Measurements from ENCODE around the gene HSP90B1. TPM values are rescaled to one million over a fixed set of nuclear protein-coding genes. Genes with fewer than 3 reads are reported as not detected.

The HSP90B1 gene
- total RNA-seq, 1 donor from 2014 or later = 666 TPM

- no peak overlapping the region for H3K4me3 ChIP-seq
- TF ChIP-seq, protein P1, sequence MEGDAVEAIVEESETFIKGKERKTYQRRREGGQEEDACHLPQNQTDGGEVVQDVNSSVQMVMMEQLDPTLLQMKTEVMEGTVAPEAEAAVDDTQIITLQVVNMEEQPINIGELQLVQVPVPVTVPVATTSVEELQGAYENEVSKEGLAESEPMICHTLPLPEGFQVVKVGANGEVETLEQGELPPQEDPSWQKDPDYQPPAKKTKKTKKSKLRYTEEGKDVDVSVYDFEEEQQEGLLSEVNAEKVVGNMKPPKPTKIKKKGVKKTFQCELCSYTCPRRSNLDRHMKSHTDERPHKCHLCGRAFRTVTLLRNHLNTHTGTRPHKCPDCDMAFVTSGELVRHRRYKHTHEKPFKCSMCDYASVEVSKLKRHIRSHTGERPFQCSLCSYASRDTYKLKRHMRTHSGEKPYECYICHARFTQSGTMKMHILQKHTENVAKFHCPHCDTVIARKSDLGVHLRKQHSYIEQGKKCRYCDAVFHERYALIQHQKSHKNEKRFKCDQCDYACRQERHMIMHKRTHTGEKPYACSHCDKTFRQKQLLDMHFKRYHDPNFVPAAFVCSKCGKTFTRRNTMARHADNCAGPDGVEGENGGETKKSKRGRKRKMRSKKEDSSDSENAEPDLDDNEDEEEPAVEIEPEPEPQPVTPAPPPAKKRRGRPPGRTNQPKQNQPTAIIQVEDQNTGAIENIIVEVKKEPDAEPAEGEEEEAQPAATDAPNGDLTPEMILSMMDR (IDR thresholded peaks at IDR 0.05) = no peak
- DNase-seq = no peak
These were observed 45.2 kb downstream of the HSP90B1 start for GRCh38 chr12:103975368-103975767.

GRCh38 chr12:103978384-103978982, 48.3 kb downstream of the HSP90B1 start:
- H3K36me3 ChIP-seq = peaks cover 66% of the 10 kb centered on the region

More at GRCh38 chr12:103975368-103975767, 45.2 kb downstream of the HSP90B1 start:
- H3K36me3 ChIP-seq = peaks cover 47% of the 10 kb centered on the region
- ATAC-seq = no peak
- peaks cover 11% of the 10 kb centered on the region for H3K4me1 ChIP-seq
- no peaks in the 10 kb centered on the region for H3K27me3 ChIP-seq (ENCODE audit: low read depth)
- no peak overlapping the region for H3K27ac ChIP-seq
- intact Hi-C loops (cut with DNase I) = no loop called here
- H3K9me3 ChIP-seq = no peaks in the 10 kb centered on the region

GRCh38 chr12:103986829-103987228, 56.6 kb downstream of the HSP90B1 start:
- Histone ChIP-seq H3K4me1 (no peaks in the 10 kb centered on the region), H3K9me3 (no peaks in the 10 kb centered on the region), H3K4me3 (no peak overlapping the region), H3K36me3 (peaks cover 81% of the 10 kb centered on the region), H3K27ac (no peak overlapping the region), H3K27me3 (ENCODE audit: low read depth) (no peaks in the 10 kb centered on the region)
- TF ChIP-seq, protein P1 (IDR thresholded peaks at IDR 0.05) = no peak
- intact Hi-C loops (cut with DNase I) = no loop called here
- ATAC-seq = no peak
- no peak for DNase-seq

More at GRCh38 chr12:103978384-103978982, 48.3 kb downstream of the HSP90B1 start:
- no peak overlapping the region for H3K4me3 ChIP-seq
- H3K27me3 ChIP-seq (ENCODE audit: low read depth) = no peaks in the 10 kb centered on the region
- H3K9me3 ChIP-seq = no peaks in the 10 kb centered on the region
- peaks cover 9% of the 10 kb centered on the region for H3K4me1 ChIP-seq
- no peak overlapping the region for H3K27ac ChIP-seq
- ATAC-seq (no peak), DNase-seq (no peak)
- TF ChIP-seq, protein P1 (IDR thresholded peaks at IDR 0.05) = no peak
- intact Hi-C loops (cut with DNase I) = no loop called here

DNA sequence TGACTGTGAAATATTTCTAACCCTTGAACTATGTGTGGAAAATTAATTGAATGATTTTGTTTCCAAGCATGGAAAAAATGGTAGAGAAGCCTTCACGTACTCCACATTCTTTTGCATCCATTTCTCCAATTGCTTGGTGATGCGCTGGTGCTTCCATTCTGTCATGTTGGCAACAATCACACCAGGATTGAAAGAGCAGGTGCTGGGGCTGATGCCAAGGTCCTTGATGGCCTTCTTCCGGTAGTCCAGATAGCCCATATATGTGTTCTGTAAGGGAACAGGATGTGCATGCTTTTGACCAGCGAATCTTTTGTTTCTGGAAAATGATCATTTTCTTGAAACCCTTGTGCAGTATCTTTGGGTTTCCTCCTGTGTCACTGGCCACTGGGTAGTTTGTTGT, 64.0 kb downstream of the HSP90B1 start:
- H3K27ac ChIP-seq = no peak overlapping the region
- H3K4me3 ChIP-seq = no peak overlapping the region
- intact Hi-C loops (cut with DNase I) = no loop called here
- peaks cover 14% of the 10 kb centered on the region for H3K36me3 ChIP-seq
- TF ChIP-seq, protein P1 (IDR thresholded peaks at IDR 0.05) = no peak
- H3K27me3 ChIP-seq (ENCODE audit: low read depth) = no peaks in the 10 kb centered on the region
- H3K4me1 ChIP-seq = no peaks in the 10 kb centered on the region
- no peaks in the 10 kb centered on the region for H3K9me3 ChIP-seq
- ATAC-seq (no peak), DNase-seq (no peak)

DNA sequence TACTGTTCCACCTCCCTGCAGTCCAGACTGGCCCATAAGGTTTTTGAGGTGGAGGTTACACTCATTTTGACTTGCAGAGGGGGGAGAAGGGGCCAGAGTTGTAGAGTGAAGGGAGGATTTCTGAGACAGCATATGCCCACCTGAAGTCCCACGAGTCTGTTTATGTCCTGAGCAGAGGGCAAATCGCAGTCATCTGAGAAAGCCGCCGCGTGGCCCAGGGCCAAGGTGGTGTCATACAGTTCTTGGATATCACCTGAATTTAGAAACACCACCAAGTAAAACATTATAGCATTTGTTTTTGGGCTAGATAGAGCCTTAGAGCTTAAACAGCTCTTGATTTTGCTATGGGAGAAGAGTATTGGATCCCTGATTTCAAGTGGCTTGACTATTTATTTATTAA, 66.4 kb downstream of the HSP90B1 start:
- intact Hi-C loops (cut with DNase I) = no loop called here

More for the DNA sequence above, 66.4 kb downstream of the HSP90B1 start:
- no peak for ATAC-seq
- no peak overlapping the region for H3K27ac ChIP-seq
- H3K9me3 ChIP-seq = no peaks in the 10 kb centered on the region
- no peaks in the 10 kb centered on the region for H3K36me3 ChIP-seq
- DNase-seq = no peak
- TF ChIP-seq, protein P1 (IDR thresholded peaks at IDR 0.05) = no peak
- H3K4me3 ChIP-seq = no peak overlapping the region
- H3K4me1 ChIP-seq = no peaks in the 10 kb centered on the region
- peaks cover under 1% of the 10 kb centered on the region for H3K27me3 ChIP-seq (ENCODE audit: low read depth)
